ENCODE measurements around the gene EXOSC6.
"Not testable (repeated sequence)": the region's sequence is repeated elsewhere in the genome, so short reads cannot be mapped to it uniquely, and the experiment has no call there.

EXOSC6 gene

DNA sequence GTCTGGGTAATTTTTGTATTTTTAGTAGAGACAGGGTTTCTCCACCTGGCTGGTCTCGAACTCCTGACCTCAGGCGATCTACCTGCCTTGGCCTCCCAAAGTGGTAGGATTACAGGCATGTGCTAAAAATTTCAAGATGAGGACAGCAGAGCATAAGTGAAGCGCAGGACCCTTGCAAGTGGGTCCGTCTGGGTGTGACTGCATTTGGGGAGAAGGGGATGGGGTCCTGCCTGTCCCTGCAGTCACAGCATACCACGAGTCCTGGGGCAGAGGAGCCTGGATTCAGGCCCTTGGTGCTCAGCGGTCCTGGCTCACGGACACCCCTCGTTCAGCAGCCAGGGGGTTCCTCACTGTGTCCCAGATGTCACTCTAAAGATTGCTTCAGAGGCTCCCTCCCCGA, 53.5 kb downstream of the EXOSC6 start:
- not testable (repeated sequence) for DNase-seq

GRCh38 chr16:70197611-70198010, 54.1 kb downstream of the EXOSC6 start:
- DNase-seq, result not testable (repeated sequence)
